Mesodermal cell (in vitro differentiated cells): ENCODE results near the gene HLA-DQB1.
"Not testable (repeated sequence)": the region's sequence is repeated elsewhere in the genome, so short reads cannot be mapped to it uniquely, and the experiment has no call there.

Source experiments
- H3K27ac ChIP-seq: 2 replicates; pipeline ENCODE4 v1.7.0; 2013; ENCODE audit warnings: mild to moderate bottlenecking, low read depth, low read length, moderate library complexity; ENCODE audit not compliant: severe bottlenecking
- H3K36me3 ChIP-seq: 2 replicates; pipeline ENCODE4 v1.7.1; 2013; ENCODE audit warnings: mild to moderate bottlenecking, low read length, moderate library complexity; ENCODE audit not compliant: control insufficient read depth, insufficient read depth
- H3K4me1 ChIP-seq: one replicate; pipeline ENCODE4 v1.7.1; 2013; ENCODE audit warnings: mild to moderate bottlenecking, low read length; ENCODE audit not compliant: insufficient read depth, control insufficient read depth, poor library complexity, severe bottlenecking
- H3K4me3 ChIP-seq: 2 replicates; pipeline ENCODE4 v1.7.0; 2013; ENCODE audit warnings: low read length, control low read depth, mild to moderate bottlenecking; ENCODE audit not compliant: insufficient read depth, poor library complexity, severe bottlenecking; ENCODE audit errors: extremely low read depth
- H3K9me3 ChIP-seq: 2 replicates; pipeline ENCODE4 v1.7.1; 2013; ENCODE audit warnings: mild to moderate bottlenecking, low read length, moderate library complexity; ENCODE audit not compliant: control insufficient read depth
- WGBS, 2 experiments: methylation state at CpG; one replicate each; pipeline ENCODE4 v1.1.5; 2013; ENCODE audit warnings: missing lambda C conversion rate in 2 of 2; ENCODE audit not compliant: insufficient coverage in 2 of 2; 5-methylcytosine and 5-hydroxymethylcytosine counted together

The HLA-DQB1 gene

GRCh38 chr6:32641785-32642719 lies 24.4 kb downstream of the HLA-DQB1 start:
- 33 to 88% methylated on average over 1 of the region's 2 CpGs for WGBS, 2 experiments
- not testable (repeated sequence) for H3K27ac ChIP-seq, H3K9me3 ChIP-seq, H3K4me1 ChIP-seq, H3K4me3 ChIP-seq, H3K36me3 ChIP-seq

- Histone ChIP-seq H3K27ac (no peak overlapping the region), H3K4me1 (no peaks in the 10 kb centered on the region), H3K4me3 (no peak overlapping the region), H3K9me3 (no peaks in the 10 kb centered on the region), H3K36me3 (no peaks in the 10 kb centered on the region)
- WGBS, 2 experiments = 90 to 92% methylated on average over 2 of the region's 6 CpGs
These were observed 25.3 kb downstream of the HLA-DQB1 start for GRCh38 chr6:32641122-32641521.

- Histone ChIP-seq H3K27ac (no peak overlapping the region), H3K9me3 (no peaks in the 10 kb centered on the region), H3K4me3 (no peak overlapping the region), H3K4me1 (no peaks in the 10 kb centered on the region), H3K36me3 (no peaks in the 10 kb centered on the region)
- WGBS, 2 experiments = 42 to 50% methylated on average over 4 to 5 of the region's 8 CpGs
These were observed 26.7 kb downstream of the HLA-DQB1 start for GRCh38 chr6:32639440-32640394.

- Histone ChIP-seq H3K9me3 (no peaks in the 10 kb centered on the region), H3K27ac (no peak overlapping the region), H3K4me1 (no peaks in the 10 kb centered on the region), H3K36me3 (no peaks in the 10 kb centered on the region), H3K4me3 (no peak overlapping the region)
- 85 to 86% methylated on average over 1 to 6 of the region's 9 CpGs for WGBS, 2 experiments
These were observed 27.8 kb downstream of the HLA-DQB1 start for GRCh38 chr6:32638532-32639219.

GRCh38 chr6:32637883-32638282 lies 28.6 kb downstream of the HLA-DQB1 start:
- no CpG with 5 or more reads among the region's 3 CpGs for WGBS, 2 experiments
- no peaks in the 10 kb centered on the region for H3K4me1 ChIP-seq

GRCh38 chr6:32637219-32637880 lies 29.1 kb downstream of the HLA-DQB1 start, which contains the start of gene HLA-DQA1:
HLA-DQA1 (plus strand) TSS chr6:32637406; CDS start chr6:32637459, 53 bp downstream.
- no peak within 1 kb of the TSS for H3K27ac ChIP-seq
- no peaks in the 10 kb centered on the region for H3K9me3 ChIP-seq
- no peaks in the 10 kb centered on the region for H3K4me1 ChIP-seq
- H3K36me3 ChIP-seq = no peaks in the 10 kb centered on the region
- 74% methylated on average over 2 of the region's 7 CpGs; no CpG with 5 or more reads in 1 of the 2 experiments for WGBS, 2 experiments
- no peak within 1 kb of the TSS for H3K4me3 ChIP-seq

More at GRCh38 chr6:32637883-32638282, 28.6 kb downstream of the HLA-DQB1 start:
- Histone ChIP-seq H3K4me3 (no peak overlapping the region), H3K36me3 (no peaks in the 10 kb centered on the region), H3K9me3 (no peaks in the 10 kb centered on the region), H3K27ac (no peak overlapping the region)

GRCh38 chr6:32635526-32636123 lies 30.8 kb downstream of the HLA-DQB1 start:
- Histone ChIP-seq H3K4me1 (no peaks in the 10 kb centered on the region), H3K4me3 (no peak overlapping the region), H3K9me3 (no peaks in the 10 kb centered on the region), H3K36me3 (no peaks in the 10 kb centered on the region), H3K27ac (no peak overlapping the region)
- WGBS, 2 experiments = 71 to 92% methylated on average over 1 of the region's 2 CpGs

- not testable (repeated sequence) for H3K36me3 ChIP-seq, H3K27ac ChIP-seq, H3K4me1 ChIP-seq, H3K9me3 ChIP-seq, H3K4me3 ChIP-seq
- WGBS, 2 experiments = 76% methylated on average over 3 of the region's 13 CpGs; no CpG with 5 or more reads in 1 of the 2 experiments
These were observed 36.7 kb downstream of the HLA-DQB1 start for GRCh38 chr6:32629793-32630192.

GRCh38 chr6:32627831-32628230 lies 38.6 kb downstream of the HLA-DQB1 start:
- H3K4me3 ChIP-seq = no peak overlapping the region
- WGBS, 2 experiments = 89 to 90% methylated on average over 1 to 2 of the region's 3 CpGs
- H3K9me3 ChIP-seq = no peaks in the 10 kb centered on the region
- no peaks in the 10 kb centered on the region for H3K4me1 ChIP-seq
- no peak overlapping the region for H3K27ac ChIP-seq
- H3K36me3 ChIP-seq = no peaks in the 10 kb centered on the region
